Measurements from ENCODE around the gene MTARC2. TPM values are rescaled to one million over a fixed set of nuclear protein-coding genes. Genes with fewer than 3 reads are reported as not detected.

Gene MTARC2
- polyA plus RNA-seq, 2 of the 4 experiments (the other 2 are of a cell fraction) = 13.5 to 18.4 TPM

DNA sequence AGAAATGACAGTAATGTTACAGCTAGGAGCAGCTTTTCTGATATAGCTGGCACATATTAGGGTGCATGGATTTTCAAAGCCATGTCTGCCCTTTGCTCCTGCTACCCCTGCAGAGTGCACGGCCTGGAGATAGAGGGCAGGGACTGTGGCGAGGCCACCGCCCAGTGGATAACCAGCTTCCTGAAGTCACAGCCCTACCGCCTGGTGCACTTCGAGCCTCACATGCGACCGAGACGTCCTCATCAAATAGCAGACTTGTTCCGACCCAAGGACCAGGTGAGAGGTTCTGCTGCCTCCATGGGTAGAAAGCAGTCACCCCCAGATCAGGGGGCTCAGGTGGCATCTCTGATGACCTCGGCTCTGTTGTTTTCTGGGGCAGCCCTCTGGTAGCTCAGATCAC lies 48.4 kb downstream of the MTARC2 start:
- CTCF ChIA-PET = interaction anchor here (2.0 kb wide), 1 partner anchor 20 kb away, joined by 7 read pairs; no protein-coding TSS in a partner anchor
- Histone ChIP-seq H3K4me3 (no peak overlapping the region), H3K4me1 (no peaks in the 10 kb centered on the region), H3K4me2 (no peak overlapping the region), H3K27ac (no peak overlapping the region), H3K9me3 (no peaks in the 10 kb centered on the region)
- DNase-seq (ENCODE audit: low read depth in 1 of 2, low spot score in 1 of 2) (no peak), ATAC-seq (no peak), FAIRE-seq (no peak)
- TF ChIP-seq ESRRA (IDR thresholded peaks at IDR 0.05; ENCODE audit: borderline replicate concordance, low read length) (no peak), SMC3 (IDR thresholded peaks at IDR 0.05) (no peak), RFX5 (IDR thresholded peaks at IDR 0.05) (no peak), CEBPB (IDR thresholded peaks at IDR 0.05) (no peak), NFE2L2 (conservative IDR thresholded peaks at IDR 0.05; ENCODE audit: low read length) (no peak), ZNF302 (CRISPR knock-in tag; IDR thresholded peaks at IDR 0.05) (no peak), FOSB (CRISPR knock-in tag; IDR thresholded peaks at IDR 0.05) (no peak), CHD2 (IDR thresholded peaks at IDR 0.05; ENCODE audit: low read length, partially characterized antibody) (no peak), MYC (IDR thresholded peaks at IDR 0.05; ENCODE audit: borderline replicate concordance, low read length) (no peak), POLR2AphosphoS2 (conservative IDR thresholded peaks at IDR 0.05; ENCODE audit: low read length) (no peak), NPAS2 (CRISPR knock-in tag; IDR thresholded peaks at IDR 0.05; ENCODE audit: borderline replicate concordance) (no peak)
- TF ChIP-seq, protein P1, sequence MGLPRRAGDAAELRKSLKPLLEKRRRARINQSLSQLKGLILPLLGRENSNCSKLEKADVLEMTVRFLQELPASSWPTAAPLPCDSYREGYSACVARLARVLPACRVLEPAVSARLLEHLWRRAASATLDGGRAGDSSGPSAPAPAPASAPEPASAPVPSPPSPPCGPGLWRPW (IDR thresholded peaks at IDR 0.05) = no peak
- TF ChIP-seq, protein P2, sequence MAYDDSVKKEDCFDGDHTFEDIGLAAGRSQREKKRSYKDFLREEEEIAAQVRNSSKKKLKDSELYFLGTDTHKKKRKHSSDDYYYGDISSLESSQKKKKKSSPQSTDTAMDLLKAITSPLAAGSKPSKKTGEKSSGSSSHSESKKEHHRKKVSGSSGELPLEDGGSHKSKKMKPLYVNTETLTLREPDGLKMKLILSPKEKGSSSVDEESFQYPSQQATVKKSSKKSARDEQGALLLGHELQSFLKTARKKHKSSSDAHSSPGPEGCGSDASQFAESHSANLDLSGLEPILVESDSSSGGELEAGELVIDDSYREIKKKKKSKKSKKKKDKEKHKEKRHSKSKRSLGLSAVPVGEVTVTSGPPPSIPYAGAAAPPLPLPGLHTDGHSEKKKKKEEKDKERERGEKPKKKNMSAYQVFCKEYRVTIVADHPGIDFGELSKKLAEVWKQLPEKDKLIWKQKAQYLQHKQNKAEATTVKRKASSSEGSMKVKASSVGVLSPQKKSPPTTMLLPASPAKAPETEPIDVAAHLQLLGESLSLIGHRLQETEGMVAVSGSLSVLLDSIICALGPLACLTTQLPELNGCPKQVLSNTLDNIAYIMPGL (CRISPR knock-in tag; IDR thresholded peaks at IDR 0.05; ENCODE audit: borderline replicate concordance) = no peak
- TF ChIP-seq, protein P3, sequence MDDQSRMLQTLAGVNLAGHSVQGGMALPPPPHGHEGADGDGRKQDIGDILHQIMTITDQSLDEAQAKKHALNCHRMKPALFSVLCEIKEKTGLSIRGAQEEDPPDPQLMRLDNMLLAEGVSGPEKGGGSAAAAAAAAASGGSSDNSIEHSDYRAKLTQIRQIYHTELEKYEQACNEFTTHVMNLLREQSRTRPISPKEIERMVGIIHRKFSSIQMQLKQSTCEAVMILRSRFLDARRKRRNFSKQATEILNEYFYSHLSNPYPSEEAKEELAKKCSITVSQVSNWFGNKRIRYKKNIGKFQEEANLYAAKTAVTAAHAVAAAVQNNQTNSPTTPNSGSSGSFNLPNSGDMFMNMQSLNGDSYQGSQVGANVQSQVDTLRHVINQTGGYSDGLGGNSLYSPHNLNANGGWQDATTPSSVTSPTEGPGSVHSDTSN (IDR thresholded peaks at IDR 0.05) = no peak
- POLR2A ChIA-PET = no interaction called here
- 87% methylated on average over 10 of the region's 10 CpGs for WGBS (ENCODE audit: missing lambda C conversion rate)

DNA sequence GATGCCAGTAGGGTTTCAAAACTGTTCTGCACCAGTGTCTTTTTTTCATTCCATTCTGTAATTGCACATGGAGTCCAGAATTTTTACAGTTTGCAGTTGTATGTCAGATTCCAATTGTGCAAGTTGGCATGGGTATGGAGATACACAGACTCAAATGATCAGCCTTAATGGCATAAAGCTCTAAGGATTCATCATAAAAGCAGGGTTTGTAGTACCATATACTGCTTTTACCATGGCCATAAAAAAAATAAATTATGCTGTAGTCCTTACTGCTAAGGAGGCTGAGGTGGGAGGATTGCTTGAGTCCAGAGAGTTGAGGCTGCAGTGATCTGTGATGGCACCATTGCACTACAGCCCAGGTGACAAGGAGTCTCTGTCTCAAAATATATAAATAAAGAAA lies 48.9 kb downstream of the MTARC2 start:
- CTCF ChIA-PET = interaction anchor here (2.0 kb wide), 1 partner anchor 20 kb away, joined by 7 read pairs; no protein-coding TSS in a partner anchor
- no peak for ATAC-seq
- POLR2A ChIA-PET = no interaction called here

More for the DNA sequence above, 48.9 kb downstream of the MTARC2 start:
- no peak for TF ChIP-seq ESRRA (IDR thresholded peaks at IDR 0.05; ENCODE audit: borderline replicate concordance, low read length)
- TF ChIP-seq, protein P4, sequence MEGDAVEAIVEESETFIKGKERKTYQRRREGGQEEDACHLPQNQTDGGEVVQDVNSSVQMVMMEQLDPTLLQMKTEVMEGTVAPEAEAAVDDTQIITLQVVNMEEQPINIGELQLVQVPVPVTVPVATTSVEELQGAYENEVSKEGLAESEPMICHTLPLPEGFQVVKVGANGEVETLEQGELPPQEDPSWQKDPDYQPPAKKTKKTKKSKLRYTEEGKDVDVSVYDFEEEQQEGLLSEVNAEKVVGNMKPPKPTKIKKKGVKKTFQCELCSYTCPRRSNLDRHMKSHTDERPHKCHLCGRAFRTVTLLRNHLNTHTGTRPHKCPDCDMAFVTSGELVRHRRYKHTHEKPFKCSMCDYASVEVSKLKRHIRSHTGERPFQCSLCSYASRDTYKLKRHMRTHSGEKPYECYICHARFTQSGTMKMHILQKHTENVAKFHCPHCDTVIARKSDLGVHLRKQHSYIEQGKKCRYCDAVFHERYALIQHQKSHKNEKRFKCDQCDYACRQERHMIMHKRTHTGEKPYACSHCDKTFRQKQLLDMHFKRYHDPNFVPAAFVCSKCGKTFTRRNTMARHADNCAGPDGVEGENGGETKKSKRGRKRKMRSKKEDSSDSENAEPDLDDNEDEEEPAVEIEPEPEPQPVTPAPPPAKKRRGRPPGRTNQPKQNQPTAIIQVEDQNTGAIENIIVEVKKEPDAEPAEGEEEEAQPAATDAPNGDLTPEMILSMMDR (IDR thresholded peaks at IDR 0.05) = no peak
- TF ChIP-seq RAD21 (conservative IDR thresholded peaks at IDR 0.05 in 1 of 2, IDR thresholded peaks at IDR 0.05 in 1 of 2) = no peak
- TF ChIP-seq ZFP36 (IDR thresholded peaks at IDR 0.05; ENCODE audit: borderline replicate concordance, partially characterized antibody) = no peak
- TF ChIP-seq, protein P5, sequence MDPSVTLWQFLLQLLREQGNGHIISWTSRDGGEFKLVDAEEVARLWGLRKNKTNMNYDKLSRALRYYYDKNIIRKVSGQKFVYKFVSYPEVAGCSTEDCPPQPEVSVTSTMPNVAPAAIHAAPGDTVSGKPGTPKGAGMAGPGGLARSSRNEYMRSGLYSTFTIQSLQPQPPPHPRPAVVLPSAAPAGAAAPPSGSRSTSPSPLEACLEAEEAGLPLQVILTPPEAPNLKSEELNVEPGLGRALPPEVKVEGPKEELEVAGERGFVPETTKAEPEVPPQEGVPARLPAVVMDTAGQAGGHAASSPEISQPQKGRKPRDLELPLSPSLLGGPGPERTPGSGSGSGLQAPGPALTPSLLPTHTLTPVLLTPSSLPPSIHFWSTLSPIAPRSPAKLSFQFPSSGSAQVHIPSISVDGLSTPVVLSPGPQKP (IDR thresholded peaks at IDR 0.05; ENCODE audit: low read depth, low read length) = no peak
- TF ChIP-seq ZSCAN20 (CRISPR knock-in tag; IDR thresholded peaks at IDR 0.05) = no peak
- TF ChIP-seq, protein P6, sequence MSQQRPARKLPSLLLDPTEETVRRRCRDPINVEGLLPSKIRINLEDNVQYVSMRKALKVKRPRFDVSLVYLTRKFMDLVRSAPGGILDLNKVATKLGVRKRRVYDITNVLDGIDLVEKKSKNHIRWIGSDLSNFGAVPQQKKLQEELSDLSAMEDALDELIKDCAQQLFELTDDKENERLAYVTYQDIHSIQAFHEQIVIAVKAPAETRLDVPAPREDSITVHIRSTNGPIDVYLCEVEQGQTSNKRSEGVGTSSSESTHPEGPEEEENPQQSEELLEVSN (IDR thresholded peaks at IDR 0.05; ENCODE audit: borderline replicate concordance, low read depth) = no peak
- Histone ChIP-seq H3K4me1 (no peaks in the 10 kb centered on the region), H3K27ac (no peak overlapping the region), H3K9me3 (no peaks in the 10 kb centered on the region), H3K4me2 (no peak overlapping the region), H3K4me3 (no peak overlapping the region)
- FAIRE-seq = no peak
- no peak for DNase-seq (ENCODE audit: low read depth in 1 of 2, low spot score in 1 of 2)
